ENCODE data around the gene IRGQ.

- TF ChIP-seq POLR2A (IDR thresholded peaks at IDR 0.05): no peak
- TF ChIP-seq, protein P1, sequence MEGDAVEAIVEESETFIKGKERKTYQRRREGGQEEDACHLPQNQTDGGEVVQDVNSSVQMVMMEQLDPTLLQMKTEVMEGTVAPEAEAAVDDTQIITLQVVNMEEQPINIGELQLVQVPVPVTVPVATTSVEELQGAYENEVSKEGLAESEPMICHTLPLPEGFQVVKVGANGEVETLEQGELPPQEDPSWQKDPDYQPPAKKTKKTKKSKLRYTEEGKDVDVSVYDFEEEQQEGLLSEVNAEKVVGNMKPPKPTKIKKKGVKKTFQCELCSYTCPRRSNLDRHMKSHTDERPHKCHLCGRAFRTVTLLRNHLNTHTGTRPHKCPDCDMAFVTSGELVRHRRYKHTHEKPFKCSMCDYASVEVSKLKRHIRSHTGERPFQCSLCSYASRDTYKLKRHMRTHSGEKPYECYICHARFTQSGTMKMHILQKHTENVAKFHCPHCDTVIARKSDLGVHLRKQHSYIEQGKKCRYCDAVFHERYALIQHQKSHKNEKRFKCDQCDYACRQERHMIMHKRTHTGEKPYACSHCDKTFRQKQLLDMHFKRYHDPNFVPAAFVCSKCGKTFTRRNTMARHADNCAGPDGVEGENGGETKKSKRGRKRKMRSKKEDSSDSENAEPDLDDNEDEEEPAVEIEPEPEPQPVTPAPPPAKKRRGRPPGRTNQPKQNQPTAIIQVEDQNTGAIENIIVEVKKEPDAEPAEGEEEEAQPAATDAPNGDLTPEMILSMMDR (IDR thresholded peaks at IDR 0.05): no peak
- TF ChIP-seq POLR2AphosphoS5 (IDR thresholded peaks at IDR 0.05): no peak
- TF ChIP-seq EP300 (IDR thresholded peaks at IDR 0.05): no peak
Measured at GRCh38 chr19:43606569-43607229, 10.8 kb upstream of the IRGQ start.

All from stomach (tissue), 4 donors.